ENCODE data around the gene TDRD9. TPM values are rescaled to one million over a fixed set of nuclear protein-coding genes. Genes with fewer than 3 reads are reported as not detected.

The TDRD9 gene
- total RNA-seq, 4 donors from 2014 or later: 0.17 to 1.5 (median 0.31) TPM; not detected in 1

- H3K9me3 ChIP-seq: no peaks in the 10 kb centered on the region
- in situ Hi-C loops (cut with MboI; ENCODE audit: low sequenced_read_pairs in 4 of 4): no loop called here
- TF ChIP-seq CTCF (IDR thresholded peaks at IDR 0.05 in 4 of 5, conservative IDR thresholded peaks at IDR 0.05 in 1 of 5) (peak; percentile 62 to 77 (median 77)), POLR2A (IDR thresholded peaks at IDR 0.05) (no peak)
- peaks cover 0 to 12% (median 7%) of the 10 kb centered on the region in 3 donors for H3K27me3 ChIP-seq
- H3K27ac ChIP-seq: no peak overlapping the region
- H3K4me1 ChIP-seq: no peaks in the 10 kb centered on the region
- DNase-seq: no peak
- no peaks in the 10 kb centered on the region for H3K36me3 ChIP-seq
- H3K4me3 ChIP-seq: no peak overlapping the region
- ATAC-seq: no peak
- intact Hi-C loops (cut with DNase I; ENCODE audit: low total_unique reads): no loop called here
These were observed 166.6 kb downstream of the TDRD9 start for GRCh38 chr14:104094709-104095425.

GRCh38 chr14:104095426-104096310 lies 167.4 kb downstream of the TDRD9 start:
- Histone ChIP-seq H3K4me3 (no peak overlapping the region), H3K4me1 (no peaks in the 10 kb centered on the region), H3K27me3 (peaks cover 0 to 12% (median 7%) of the 10 kb centered on the region in 3 donors), H3K9me3 (no peaks in the 10 kb centered on the region), H3K27ac (no peak overlapping the region), H3K36me3 (no peaks in the 10 kb centered on the region)
- TF ChIP-seq POLR2A (IDR thresholded peaks at IDR 0.05): no peak
- no peak for TF ChIP-seq CTCF (IDR thresholded peaks at IDR 0.05 in 4 of 5, conservative IDR thresholded peaks at IDR 0.05 in 1 of 5)
- in situ Hi-C loops (cut with MboI; ENCODE audit: low sequenced_read_pairs in 4 of 4) (no loop called here), intact Hi-C loops (cut with DNase I; ENCODE audit: low total_unique reads) (no loop called here)
- no peak for DNase-seq
- ATAC-seq: no peak

GRCh38 chr14:104096318-104096717 lies 168.1 kb downstream of the TDRD9 start:
- no peak overlapping the region for H3K27ac ChIP-seq
- no peaks in the 10 kb centered on the region for H3K36me3 ChIP-seq
- no peak for TF ChIP-seq POLR2A (IDR thresholded peaks at IDR 0.05)
- TF ChIP-seq CTCF (IDR thresholded peaks at IDR 0.05 in 4 of 5, conservative IDR thresholded peaks at IDR 0.05 in 1 of 5): no peak
- no peaks in the 10 kb centered on the region for H3K9me3 ChIP-seq
- peaks cover 0 to 12% (median 7%) of the 10 kb centered on the region in 3 donors for H3K27me3 ChIP-seq
- ATAC-seq (no peak), DNase-seq (no peak)
- in situ Hi-C loops (cut with MboI; ENCODE audit: low sequenced_read_pairs in 4 of 4) (no loop called here), intact Hi-C loops (cut with DNase I; ENCODE audit: low total_unique reads) (no loop called here)
- H3K4me3 ChIP-seq: no peak overlapping the region
- no peaks in the 10 kb centered on the region for H3K4me1 ChIP-seq

GRCh38 chr14:104096751-104097700 lies 168.8 kb downstream of the TDRD9 start:
- H3K9me3 ChIP-seq: no peaks in the 10 kb centered on the region
- TF ChIP-seq POLR2A (IDR thresholded peaks at IDR 0.05): no peak
- no peak for TF ChIP-seq CTCF (IDR thresholded peaks at IDR 0.05 in 4 of 5, conservative IDR thresholded peaks at IDR 0.05 in 1 of 5)
- intact Hi-C loops (cut with DNase I; ENCODE audit: low total_unique reads): no loop called here
- DNase-seq: no peak
- H3K27me3 ChIP-seq: peaks cover 0 to 12% (median 7%) of the 10 kb centered on the region in 3 donors
- H3K27ac ChIP-seq: no peak overlapping the region
- no peaks in the 10 kb centered on the region for H3K4me1 ChIP-seq
- in situ Hi-C loops (cut with MboI; ENCODE audit: low sequenced_read_pairs in 4 of 4): no loop called here
- no peak for ATAC-seq
- H3K36me3 ChIP-seq: no peaks in the 10 kb centered on the region
- H3K4me3 ChIP-seq: no peak overlapping the region
